RKO (cell line): ENCODE results near the gene BTNL3.
"Not testable (repeated sequence)": the region's sequence is repeated elsewhere in the genome, so short reads cannot be mapped to it uniquely, and the experiment has no call there.

Source experiments
- DNase-seq: peaks from one replicate; pipeline ENCODE4 v3.0.0-alpha.2; 2016; ENCODE audit warnings: low spot score

Gene BTNL3

GRCh38 chr5:181020688-181021087, 32.0 kb downstream of the BTNL3 start:
- no peak for DNase-seq

- no peak for DNase-seq
These were observed 35.8 kb downstream of the BTNL3 start for GRCh38 chr5:181024245-181025064.

DNA sequence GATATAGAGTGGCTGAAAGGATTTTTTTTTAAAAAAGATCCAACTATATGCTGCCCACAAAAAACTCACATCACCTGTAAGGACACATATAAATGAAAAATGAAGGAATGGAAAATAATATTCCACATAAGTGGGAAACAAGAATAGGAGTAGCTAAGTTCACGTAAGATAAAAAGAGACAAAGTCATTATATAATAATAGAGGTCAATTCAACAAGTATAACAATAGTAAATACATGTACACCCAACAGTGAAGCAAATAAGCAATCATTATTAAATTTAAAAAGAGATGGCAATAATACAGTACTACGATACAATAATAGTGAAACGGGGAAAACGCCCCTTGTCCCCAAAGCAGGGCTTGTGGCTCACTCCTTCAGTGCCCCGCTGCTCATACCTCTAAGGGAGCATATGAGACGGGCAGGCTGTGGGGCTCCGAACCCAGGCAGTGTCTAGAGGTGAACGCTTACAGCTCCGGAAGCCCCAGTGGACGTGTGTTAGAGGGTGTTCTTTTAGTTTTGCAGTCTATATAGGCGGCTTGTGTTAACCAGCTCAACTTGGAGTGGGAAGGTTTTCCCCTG, 38.9 kb downstream of the BTNL3 start:
- DNase-seq, result no peak

DNA sequence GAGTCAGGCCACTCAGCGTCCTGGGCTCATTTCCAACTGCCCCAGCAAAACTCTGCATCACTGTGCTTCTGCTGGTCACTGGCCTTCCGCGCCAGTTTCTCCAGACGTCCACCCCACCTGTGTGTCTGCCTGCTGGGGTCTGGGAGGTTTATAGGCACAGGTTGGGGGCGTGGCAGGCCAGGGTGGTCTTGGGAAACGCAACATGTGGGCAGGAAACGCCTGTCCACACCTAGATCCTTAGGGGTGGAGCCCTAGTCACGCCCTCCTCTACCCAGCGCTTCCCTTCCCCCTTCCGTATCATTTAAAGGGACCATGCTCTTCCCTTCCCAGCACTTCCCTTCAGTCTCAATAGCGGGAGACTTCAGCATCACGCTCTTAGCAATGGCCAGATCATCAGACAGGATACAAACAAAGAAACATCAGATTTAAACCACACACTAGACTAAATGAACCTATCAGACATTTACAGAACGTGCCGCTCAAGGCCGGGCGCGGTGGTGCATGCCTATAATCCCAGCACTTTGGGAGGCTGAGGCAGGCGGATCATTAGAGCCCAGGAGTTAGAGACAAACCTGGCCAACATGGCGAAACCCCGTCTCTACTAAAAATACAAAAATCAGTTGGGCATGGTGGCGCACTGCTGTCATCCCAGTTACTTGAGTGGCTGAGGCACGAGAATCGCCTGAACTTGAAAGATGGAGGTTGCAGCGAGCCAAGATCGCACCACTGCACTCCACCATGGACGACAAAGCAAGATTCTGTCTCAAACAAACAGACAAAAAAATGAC, 39.6 kb downstream of the BTNL3 start:
- DNase-seq, result no peak

DNA sequence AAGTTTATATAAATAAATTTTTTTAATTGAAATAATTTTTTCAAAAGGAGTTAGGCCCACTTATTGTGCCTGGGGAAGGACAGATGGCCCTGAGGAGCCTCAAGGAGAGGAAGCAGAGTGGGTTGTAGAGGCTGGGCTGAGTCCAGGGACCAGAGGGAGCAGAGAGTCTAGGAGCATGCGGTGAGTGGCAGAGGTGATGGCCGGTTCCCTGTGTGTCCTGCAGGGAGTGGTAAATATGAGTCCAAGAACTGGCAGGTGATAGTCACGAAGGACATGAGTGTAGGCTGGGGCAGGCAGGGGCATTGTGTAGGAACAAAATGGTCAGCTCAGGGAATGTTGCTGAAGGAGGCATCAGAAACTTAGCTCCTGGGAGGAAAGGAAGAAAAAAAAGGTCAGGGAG, 43.1 kb downstream of the BTNL3 start:
- no peak for DNase-seq

GRCh38 chr5:181035991-181036815, 47.6 kb downstream of the BTNL3 start:
- DNase-seq, result no peak

- no peak for DNase-seq
These were observed 48.2 kb downstream of the BTNL3 start for GRCh38 chr5:181036816-181037364.

GRCh38 chr5:181037365-181037861, 48.8 kb downstream of the BTNL3 start:
- DNase-seq, result no peak

DNA sequence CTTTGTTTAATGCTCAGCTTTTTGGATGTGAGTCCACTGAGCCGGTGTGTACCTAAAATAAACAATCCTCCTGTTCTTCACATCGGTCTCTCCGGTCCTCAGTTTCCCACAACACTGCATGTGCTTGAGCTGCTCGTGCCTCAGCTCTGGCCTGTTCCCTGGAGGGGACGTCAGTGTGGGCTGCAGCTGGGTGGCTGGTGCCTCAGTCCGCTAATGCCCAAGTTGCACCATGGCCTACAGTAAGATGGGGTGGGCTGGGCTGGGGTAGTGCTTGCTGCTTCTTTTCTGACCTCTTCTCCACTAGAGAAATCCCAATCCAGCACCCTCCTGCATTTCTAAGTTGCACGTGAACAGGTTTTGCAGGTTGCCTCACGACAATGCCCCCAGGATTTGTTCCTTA, 50.8 kb downstream of the BTNL3 start:
- DNase-seq, result no peak

DNA sequence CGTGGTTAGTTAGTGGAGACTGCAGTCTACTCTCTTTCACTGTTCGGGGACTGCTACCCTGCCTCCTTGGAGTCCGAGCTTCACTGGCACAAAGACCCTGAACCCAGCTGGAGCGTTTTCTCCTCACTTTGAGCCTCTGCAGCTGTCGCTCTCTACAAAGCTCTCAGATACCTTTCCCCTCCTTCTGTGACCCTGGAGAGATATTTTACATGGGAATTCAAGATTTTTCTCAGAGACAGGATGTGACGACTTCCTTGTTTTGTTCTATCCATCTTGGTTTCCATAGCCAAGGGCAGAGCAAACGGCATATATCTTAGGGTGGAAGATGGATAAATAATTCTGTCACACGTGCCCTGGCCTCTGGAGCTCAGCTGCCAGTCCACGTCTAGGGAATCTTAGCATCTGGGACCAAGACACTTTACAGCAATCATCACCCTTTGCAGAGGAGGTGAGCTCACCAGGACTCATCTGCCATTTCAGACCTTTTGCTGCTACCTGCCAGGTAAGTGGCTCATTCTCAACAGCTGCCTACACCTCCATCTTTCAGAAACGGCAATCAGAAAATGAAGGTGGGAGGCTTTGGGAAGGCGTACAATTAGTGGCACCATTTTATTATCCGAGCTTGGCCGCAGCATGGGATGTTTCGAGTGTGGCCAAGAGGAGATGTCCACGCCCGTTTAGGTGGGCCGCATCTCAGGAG, 51.4 kb downstream of the BTNL3 start, which contains the start of gene BTNL9:
Gene BTNL9 (plus strand): TSS at position 336 of the 700 bp plus-strand sequence. CDS start 5,224 bp downstream, outside the sequence.
- no peak for DNase-seq

DNA sequence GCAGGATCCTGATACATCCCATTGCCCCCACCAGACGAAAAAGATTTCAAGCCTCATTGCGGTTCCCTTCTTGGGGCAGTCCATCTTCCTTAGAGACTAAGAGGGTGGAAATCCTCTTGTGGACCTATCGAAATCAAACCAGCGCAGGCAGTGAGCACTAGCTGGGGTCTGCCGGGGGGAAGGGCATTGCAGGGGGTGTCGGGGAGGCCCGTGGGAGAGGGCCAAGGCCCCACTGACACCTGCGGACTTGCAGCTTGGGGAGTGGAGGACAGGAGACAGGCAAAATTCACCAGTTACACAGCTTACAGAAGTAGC, 51.9 kb downstream of the BTNL3 start:
- no peak for DNase-seq

DNA sequence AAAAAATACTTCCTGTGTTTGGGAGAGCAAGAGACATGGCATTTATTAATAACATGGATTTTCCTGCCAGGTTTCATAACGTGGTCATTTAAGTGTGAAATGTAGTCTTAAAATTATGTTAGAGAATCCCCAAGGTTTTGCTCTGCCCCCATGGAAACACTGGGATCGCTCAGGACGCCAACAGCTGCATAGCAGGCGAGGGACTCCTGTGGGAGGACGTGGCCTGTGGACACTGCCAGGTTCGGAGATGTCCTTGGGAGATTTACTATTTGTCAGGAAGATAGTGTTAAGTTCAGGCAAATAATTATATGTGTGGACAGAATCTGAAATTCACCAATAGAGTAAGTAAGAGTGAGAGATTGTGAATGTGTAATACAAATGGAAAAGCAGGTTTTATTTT, 52.4 kb downstream of the BTNL3 start:
- DNase-seq, result no peak

DNA sequence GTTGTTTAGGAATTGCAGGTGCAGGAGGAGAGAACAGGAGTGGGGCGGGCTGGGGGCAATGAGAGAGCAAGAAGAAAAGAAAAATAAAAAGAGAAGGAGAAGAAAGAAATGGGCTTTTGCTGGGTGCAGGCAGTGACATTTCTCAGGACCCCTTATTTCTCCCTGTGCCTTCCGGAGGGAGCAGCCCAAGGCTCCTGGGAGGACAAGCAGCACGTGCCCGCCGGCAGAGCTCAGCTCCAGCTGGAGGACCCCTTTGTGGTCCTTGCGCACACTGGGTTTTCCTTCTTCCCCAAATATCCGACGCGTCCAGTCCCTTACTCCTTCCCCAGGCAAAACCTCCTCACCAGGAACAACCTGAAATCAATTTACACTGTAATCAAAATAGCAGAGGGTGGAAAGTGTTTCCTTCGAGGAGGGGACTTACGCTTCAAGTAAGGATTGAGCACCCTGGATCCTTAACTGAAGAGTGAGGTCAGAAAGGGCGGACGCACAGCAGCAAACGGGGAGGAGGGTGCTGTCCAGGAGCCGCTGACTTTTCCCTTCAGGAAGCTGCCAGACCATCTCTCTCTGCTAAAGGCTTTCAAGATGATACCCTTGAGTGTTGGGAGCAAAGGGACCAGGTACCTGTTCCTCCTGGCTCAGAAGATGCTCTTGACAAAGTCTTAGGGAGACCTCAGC, 53.5 kb downstream of the BTNL3 start:
- no peak for DNase-seq

DNA sequence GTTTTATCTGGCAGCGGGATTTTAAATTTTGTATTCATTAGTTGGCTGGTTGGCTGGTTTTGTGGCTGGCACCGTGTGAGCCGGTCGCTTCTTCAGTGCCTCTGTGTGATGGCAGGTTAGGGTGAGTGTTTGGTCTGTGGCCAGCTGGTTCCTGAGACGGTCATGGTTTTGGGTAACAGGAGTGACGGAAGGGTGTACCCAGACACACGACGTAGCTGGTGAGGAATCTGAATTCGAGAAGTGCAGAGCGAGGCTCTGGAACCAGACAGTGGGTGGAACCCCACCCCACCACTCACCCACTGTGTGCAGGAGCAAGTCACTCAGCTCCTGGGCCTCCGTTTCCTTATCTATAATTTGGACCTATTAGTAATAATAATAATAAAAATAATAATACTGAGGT, 54.1 kb downstream of the BTNL3 start:
- no peak for DNase-seq

GRCh38 chr5:181043285-181044092, 54.8 kb downstream of the BTNL3 start:
- no peak for DNase-seq

DNA sequence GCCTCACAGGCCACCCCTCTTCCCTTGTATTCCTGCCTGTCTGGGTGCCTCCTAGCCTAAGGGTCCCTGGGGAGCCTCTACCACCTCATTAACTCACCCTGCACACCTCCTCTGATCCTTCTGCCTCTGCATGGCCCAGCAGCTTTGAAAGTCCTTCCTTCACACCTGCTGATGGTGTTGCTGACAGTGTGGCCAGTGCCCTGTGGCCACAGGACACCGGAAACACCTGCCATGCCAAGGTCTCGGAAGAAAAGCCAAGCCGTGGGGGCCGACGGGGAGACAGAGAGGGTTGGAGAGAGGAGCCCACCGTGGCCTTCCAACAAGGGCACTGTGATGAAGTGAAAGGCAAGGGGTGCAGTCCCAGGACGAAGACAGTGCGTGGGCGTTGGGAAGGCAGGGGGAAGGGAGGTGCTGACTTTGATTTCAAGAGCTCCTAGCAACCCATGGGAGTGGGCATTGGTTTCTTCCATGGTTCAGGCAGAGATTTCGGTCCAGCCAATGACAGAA, 55.5 kb downstream of the BTNL3 start:
- DNase-seq, result no peak

- no peak for DNase-seq
These were observed 56.1 kb downstream of the BTNL3 start for GRCh38 chr5:181044662-181045305.

DNA sequence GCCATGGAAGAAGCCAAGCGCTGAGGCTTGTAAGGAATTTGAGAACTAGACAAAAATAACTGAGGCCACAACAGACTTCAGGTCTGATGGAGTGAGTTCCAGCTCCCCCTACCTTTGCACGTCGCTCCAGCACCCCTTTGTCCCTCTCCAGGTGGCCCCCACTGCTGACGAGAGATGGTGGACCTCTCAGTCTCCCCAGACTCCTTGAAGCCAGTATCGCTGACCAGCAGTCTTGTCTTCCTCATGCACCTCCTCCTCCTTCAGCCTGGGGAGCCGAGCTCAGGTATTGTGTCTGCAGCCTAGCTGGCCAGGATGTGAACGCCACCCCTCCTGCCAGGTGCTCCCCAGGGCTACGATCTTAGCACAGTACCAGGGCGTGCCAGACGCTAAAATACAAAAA, 56.7 kb downstream of the BTNL3 start:
- DNase-seq, result no peak

- DNase-seq, result not testable (repeated sequence)
These were observed 57.2 kb downstream of the BTNL3 start for GRCh38 chr5:181045857-181046256.
